ENCODE results near the gene COX10.

GRCh38 chr17:14134456-14134855 is 65.2 kb downstream of the COX10 start:
- TF ChIP-seq CTCF (IDR thresholded peaks at IDR 0.05) = no peak
- no peak for TF ChIP-seq POLR2A (IDR thresholded peaks at IDR 0.05)

Data from esophagus squamous epithelium (tissue), 4 donors.